ENCODE measurements around the gene GADL1. TPM values are rescaled to one million over a fixed set of nuclear protein-coding genes. Genes with fewer than 3 reads are reported as not detected.

GADL1 gene
- total RNA-seq, 1 experiment from 2014 or later: not detected

- Histone ChIP-seq H3K9me2 (ENCODE audit: insufficient read depth) (no peaks in the 10 kb centered on the region), H3K4me1 (ENCODE audit: control insufficient read depth in 1 of 2, insufficient read depth in 2 of 2, low read length in 2 of 2) (no peaks in the 10 kb centered on the region), H3K4me3 (replicated peaks in 1 of 2; ENCODE audit: low read depth in 1 of 2, low read length in 2 of 2) (no peak overlapping the region), H3K79me2 (ENCODE audit: insufficient read depth, low read length) (no peaks in the 10 kb centered on the region), H3K27me3 (ENCODE audit: insufficient read depth, low read length) (no peaks in the 10 kb centered on the region), H3K9ac (ENCODE audit: low read length) (no peak overlapping the region), H4K20me1 (ENCODE audit: insufficient read depth) (no peaks in the 10 kb centered on the region), H3K36me3 (ENCODE audit: control insufficient read depth in 1 of 2, insufficient read depth in 2 of 2, low read length in 2 of 2) (no peaks in the 10 kb centered on the region), H2AFZ (ENCODE audit: low read depth, low read length, poor library complexity, severe bottlenecking) (no peak overlapping the region), H3K27ac (ENCODE audit: low read depth, low read length) (no peak overlapping the region), H3K4me2 (ENCODE audit: low read length) (no peak overlapping the region), H3K9me3 (ENCODE audit: control insufficient read depth in 1 of 2, insufficient read depth in 1 of 2, low read depth in 1 of 2, low read length in 2 of 2) (no peaks in the 10 kb centered on the region)
- ATAC-seq (no peak), DNase-seq (ENCODE audit: low read depth, low spot score) (no peak)
- no peak for TF ChIP-seq EGR1 (IDR thresholded peaks at IDR 0.05; ENCODE audit: low read depth)
- TF ChIP-seq JUND (IDR thresholded peaks at IDR 0.05): no peak
- TF ChIP-seq REST (IDR thresholded peaks at IDR 0.05; ENCODE audit: low read depth): no peak
- TF ChIP-seq SIN3A (IDR thresholded peaks at IDR 0.05; ENCODE audit: low read depth): no peak
- TF ChIP-seq POLR2A (IDR thresholded peaks at IDR 0.05; ENCODE audit: borderline replicate concordance, extremely low read depth, insufficient read depth, insufficient read length): no peak
- no peak for TF ChIP-seq EZH2 (IDR thresholded peaks at IDR 0.05)
- no peak for TF ChIP-seq SP1 (IDR thresholded peaks at IDR 0.05; ENCODE audit: low read depth)
- ChIA-PET CTCF (interaction anchor here (1.8 kb wide), 1 partner anchor 16 kb away, joined by 7 read pairs; no protein-coding TSS in a partner anchor), POLR2A (no interaction called here), RAD21 (ENCODE audit: low non-redundant PET in 1 of 2, low total read pairs in 2 of 2, uncharacterized antibody in 2 of 2, unreplicated experiment in 2 of 2) (no interaction called here)
- BruUV-seq (replicated peaks): no TSS peak
- intact Hi-C loops (cut with micrococcal nuclease): no loop called here
These were observed 17.8 kb upstream of the GADL1 start for GRCh38 chr3:30912301-30912700.

- Histone ChIP-seq H3K4me1 (ENCODE audit: control insufficient read depth in 1 of 2, insufficient read depth in 2 of 2, low read length in 2 of 2) (no peaks in the 10 kb centered on the region), H3K9me3 (ENCODE audit: control insufficient read depth in 1 of 2, insufficient read depth in 1 of 2, low read depth in 1 of 2, low read length in 2 of 2) (no peaks in the 10 kb centered on the region), H3K27ac (ENCODE audit: low read depth, low read length) (no peak overlapping the region), H3K9me2 (ENCODE audit: insufficient read depth) (no peaks in the 10 kb centered on the region), H3K4me3 (replicated peaks in 1 of 2; ENCODE audit: low read depth in 1 of 2, low read length in 2 of 2) (no peak overlapping the region), H3K4me2 (ENCODE audit: low read length) (no peak overlapping the region), H3K79me2 (ENCODE audit: insufficient read depth, low read length) (no peaks in the 10 kb centered on the region), H4K20me1 (ENCODE audit: insufficient read depth) (no peaks in the 10 kb centered on the region), H3K27me3 (ENCODE audit: insufficient read depth, low read length) (no peaks in the 10 kb centered on the region), H2AFZ (ENCODE audit: low read depth, low read length, poor library complexity, severe bottlenecking) (no peak overlapping the region), H3K36me3 (ENCODE audit: control insufficient read depth in 1 of 2, insufficient read depth in 2 of 2, low read length in 2 of 2) (no peaks in the 10 kb centered on the region), H3K9ac (ENCODE audit: low read length) (no peak overlapping the region)
- no TSS peak for BruUV-seq (replicated peaks)
- intact Hi-C loops (cut with micrococcal nuclease): no loop called here
- CTCF ChIA-PET: no interaction called here
- RAD21 ChIA-PET (ENCODE audit: low non-redundant PET in 1 of 2, low total read pairs in 2 of 2, uncharacterized antibody in 2 of 2, unreplicated experiment in 2 of 2): no interaction called here
- DNase-seq (ENCODE audit: low read depth, low spot score) (no peak), ATAC-seq (no peak)
- POLR2A ChIA-PET: no interaction called here
- no peak for TF ChIP-seq TCF7L2 (IDR thresholded peaks at IDR 0.05; ENCODE audit: borderline replicate concordance, extremely low read depth, insufficient read depth, insufficient read length)
These were observed 14.1 kb upstream of the GADL1 start for GRCh38 chr3:30908456-30909037.
